HepG2 (cell line): ENCODE measurements around the gene PCGF2. TPM values are rescaled to one million over a fixed set of nuclear protein-coding genes. Genes with fewer than 3 reads are reported as not detected.

Experiments used
- ATAC-seq: fragments of 200-7000 bp; cut with Tn5 transposase; 3 replicates; pipeline ENCODE4 v1.9.1; 2020; ENCODE audit warnings: mild to moderate bottlenecking, moderate library complexity
- BruUV-seq: library from RNA; stranded (reverse); fragments of 400-500 nt; replicated peaks from 2 replicates; lab custom pipeline; 2021; lab: Mats Ljungman, UMichigan
- CTCF ChIA-PET: fragments of 300-600 bp; formaldehyde crosslinking; extraction: SDS; loops from one replicate; lab custom pipeline; 2021; ENCODE audit warnings: low total read pairs, inconsistent platforms, low intra/inter-chr PET ratio; lab: Yijun Ruan, JAX
- POLR2A ChIA-PET: fragments of 350-600 bp; sonication (Branson Sonifier 250); formaldehyde crosslinking; loops from one replicate; lab custom pipeline; 2020; ENCODE audit warnings: antibody characterized with exemption, inconsistent platforms; lab: Yijun Ruan, JAX
- DNase-seq: peaks from one replicate; pipeline ENCODE4 v3.0.0-alpha.2; 2015; ENCODE audit warnings: low spot score
- FAIRE-seq: peaks from 3 replicates; lab custom pipeline; 2011; peaks lifted over from hg19 to GRCh38; lab: Jason Lieb, UNC
- H2AFZ ChIP-seq: one replicate; pipeline ENCODE4 v1.6.1; 2011; ENCODE audit warnings: low read length, inconsistent platforms
- H3K27ac ChIP-seq: fragments of 300-600 bp; 3 replicates; pipeline ENCODE4 v1.8.0; 2011; ENCODE audit warnings: mixed run types, mild to moderate bottlenecking, mixed read lengths, low read length, inconsistent platforms; ENCODE audit not compliant: insufficient read depth; ENCODE audit errors: extremely low read length
- H3K27me3 ChIP-seq, 2 experiments: fragments of 200-600 bp in 1 of 2; 2 replicates in 1 of 2; 3 replicates in 1 of 2; pipeline versions ENCODE4 v1.6.0 to v1.8.0; 2011; ENCODE audit warnings: low read length in 2 of 2, mild to moderate bottlenecking in 2 of 2, moderate library complexity in 2 of 2, inconsistent platforms in 1 of 2; ENCODE audit not compliant: insufficient read depth in 2 of 2, control insufficient read depth in 1 of 2
- H3K36me3 ChIP-seq, 2 experiments: fragments of 200-600 bp in 1 of 2; replicated peaks in 1 of 2; 2 replicates in 1 of 2; 3 replicates in 1 of 2; pipeline versions ENCODE4 v1.5.1 to v1.8.0; 2011; ENCODE audit warnings: low read length in 2 of 2, inconsistent platforms in 1 of 2; ENCODE audit not compliant: insufficient read depth in 2 of 2, control insufficient read depth in 1 of 2
- H3K4me1 ChIP-seq: 2 replicates; pipeline ENCODE4 v1.5.1; 2012; ENCODE audit warnings: low read length, inconsistent platforms; ENCODE audit not compliant: insufficient read depth
- H3K4me2 ChIP-seq: 2 replicates; pipeline ENCODE4 v1.6.0; 2011; ENCODE audit warnings: low read depth, low read length, inconsistent platforms
- H3K4me3 ChIP-seq, 3 experiments: fragments of 200-600 bp in 1 of 3; sonication (generic), shearing (Covaris generic) in 1 of 3; replicated peaks in 1 of 3; 2 replicates each; pipeline ENCODE4 v1.5.1; 2011 to 2016; ENCODE audit warnings: low read length in 3 of 3, inconsistent platforms in 2 of 3, low read depth in 2 of 3, mild to moderate bottlenecking in 2 of 3, control low read depth in 1 of 3, mixed read lengths in 1 of 3; ENCODE audit not compliant: insufficient read depth in 1 of 3
- H3K79me2 ChIP-seq: one replicate; pipeline ENCODE4 v1.6.1; 2011; ENCODE audit warnings: low read length, inconsistent platforms; ENCODE audit not compliant: insufficient read depth
- H3K9ac ChIP-seq: 2 replicates; pipeline ENCODE4 v1.6.0; 2011; ENCODE audit warnings: mild to moderate bottlenecking, low read depth, low read length, inconsistent platforms; ENCODE audit not compliant: insufficient read depth
- H3K9me3 ChIP-seq: 2 replicates; pipeline ENCODE4 v1.5.1; 2012; ENCODE audit warnings: mild to moderate bottlenecking, low read length
- H4K20me1 ChIP-seq: 2 replicates; pipeline ENCODE4 v1.6.0; 2011; ENCODE audit warnings: inconsistent platforms, mild to moderate bottlenecking, low read length, moderate library complexity; ENCODE audit not compliant: insufficient read depth
- JUN ChIP-seq: sonication (generic); formaldehyde crosslinking; IDR thresholded peaks from 2 replicates; pipeline ENCODE4 v1.4.0; 2020; ENCODE audit warnings: mild to moderate bottlenecking, missing genetic modification reagents
- KMT2A ChIP-seq: sonication (generic); formaldehyde crosslinking; IDR thresholded peaks from 2 replicates; pipeline ENCODE4 v1.4.0; 2020; ENCODE audit warnings: missing genetic modification reagents
- RAD51 ChIP-seq: fragments of 450-650 bp; IDR thresholded peaks from 2 replicates; pipeline ENCODE4 v1.6.1; 2016; ENCODE audit warnings: borderline replicate concordance
- RCOR2 ChIP-seq: IDR thresholded peaks from 2 replicates; pipeline ENCODE4 v1.6.1; 2016; ENCODE audit warnings: missing biosample characterization, missing genetic modification reagents
- ZBTB3 ChIP-seq: sonication (generic); formaldehyde crosslinking; IDR thresholded peaks from 2 replicates; pipeline ENCODE4 v1.4.0; 2020; ENCODE audit warnings: low read depth, mild to moderate bottlenecking, moderate library complexity, missing genetic modification reagents, borderline replicate concordance
- ZEB1 ChIP-seq: IDR thresholded peaks from 2 replicates; pipeline ENCODE4 v1.6.1; 2012; ENCODE audit warnings: mild to moderate bottlenecking, low read depth, inconsistent platforms; ENCODE audit not compliant: insufficient replicate concordance
- ZIK1 ChIP-seq: sonication (generic); formaldehyde crosslinking; IDR thresholded peaks from 2 replicates; pipeline ENCODE4 v1.5.0; 2020; ENCODE audit warnings: mild to moderate bottlenecking, low read depth, missing genetic modification reagents, borderline replicate concordance
- ZNF256 ChIP-seq: sonication (generic); formaldehyde crosslinking; conservative IDR thresholded peaks from 2 replicates; pipeline ENCODE4 v1.4.0; 2020; ENCODE audit warnings: missing genetic modification reagents
- ZNF512 ChIP-seq: sonication (generic); formaldehyde crosslinking; IDR thresholded peaks from 2 replicates; pipeline ENCODE4 v1.4.0; 2020; ENCODE audit warnings: mild to moderate bottlenecking, missing genetic modification reagents
- ZSCAN21 ChIP-seq: sonication (generic); formaldehyde crosslinking; IDR thresholded peaks from 2 replicates; pipeline ENCODE4 v1.8.0; 2022; ENCODE audit warnings: mild to moderate bottlenecking, missing genetic modification reagents, moderate library complexity, borderline replicate concordance
- WGBS: methylation state at CpG from one replicate; pipeline ENCODE4 v1.1.6; 2017; ENCODE audit warnings: low lambda C conversion rate; 5-methylcytosine and 5-hydroxymethylcytosine counted together
- in situ Hi-C: cut with HindIII; loops from 2 replicates; pipeline ENCODE4 v1.10.0; 2017; ENCODE audit warnings: low pct_unique_long_range_greater_than_20kb; ENCODE audit not compliant: extremely low pct_ligation_motif_present
- intact Hi-C: fragments of 100-400 bp; cut with micrococcal nuclease; formaldehyde crosslinking; loops from one replicate; pipeline ENCODE4 v1.10.0; 2022; ENCODE audit not compliant: unreplicated experiment
- polyA plus RNA-seq, 8 experiments: library from polyadenylated mRNA; depleted of rRNA in 3 of 8; stranded (reverse) in 7 of 8; unstranded in 1 of 8; fragments of >200 nt; fragmentation: Illumina TruSeq in 4 of 8; extraction: Trizol in 4 of 8; gene quantifications; 2 replicates each; pipeline versions ENCODE4 v1.2.1 to v1.2.3, GENCODE V29; 2011 to 2016; ENCODE audit warnings: low read depth in 4 of 8, missing spikeins in 1 of 8, mixed read lengths in 1 of 8; ENCODE audit not compliant: insufficient read depth in 1 of 8
- total RNA-seq, 5 experiments: library from RNA; depleted of rRNA; stranded (reverse); fragments of >200 nt; fragmentation: Illumina TruSeq; extraction: Trizol; gene quantifications; 2 replicates each; pipeline ENCODE4 v1.2.3, GENCODE V29; 2016; ENCODE audit warnings: low read depth in 1 of 5
- TF ChIP-seq, protein P1 (sequence below): sonication (generic); formaldehyde crosslinking; conservative IDR thresholded peaks from 2 replicates; pipeline ENCODE4 v1.8.0; 2022; ENCODE audit warnings: missing genetic modification reagents
- TF ChIP-seq, protein P2 (sequence below): IDR thresholded peaks from 2 replicates; pipeline ENCODE4 v1.6.1; 2016; ENCODE audit warnings: control low read depth
- TF ChIP-seq, protein P3 (sequence below): sonication (generic); formaldehyde crosslinking; IDR thresholded peaks from 2 replicates; pipeline ENCODE4 v1.8.0; 2022; ENCODE audit warnings: mild to moderate bottlenecking, missing genetic modification reagents; ENCODE audit not compliant: insufficient replicate concordance

The PCGF2 gene
- total and polyA plus RNA-seq, 2 of the 13 experiments (the other 11 are each of a cell fraction or from before 2014, with no cell fraction given): 11.6 to 29.4 TPM

- TF ChIP-seq, protein P1, sequence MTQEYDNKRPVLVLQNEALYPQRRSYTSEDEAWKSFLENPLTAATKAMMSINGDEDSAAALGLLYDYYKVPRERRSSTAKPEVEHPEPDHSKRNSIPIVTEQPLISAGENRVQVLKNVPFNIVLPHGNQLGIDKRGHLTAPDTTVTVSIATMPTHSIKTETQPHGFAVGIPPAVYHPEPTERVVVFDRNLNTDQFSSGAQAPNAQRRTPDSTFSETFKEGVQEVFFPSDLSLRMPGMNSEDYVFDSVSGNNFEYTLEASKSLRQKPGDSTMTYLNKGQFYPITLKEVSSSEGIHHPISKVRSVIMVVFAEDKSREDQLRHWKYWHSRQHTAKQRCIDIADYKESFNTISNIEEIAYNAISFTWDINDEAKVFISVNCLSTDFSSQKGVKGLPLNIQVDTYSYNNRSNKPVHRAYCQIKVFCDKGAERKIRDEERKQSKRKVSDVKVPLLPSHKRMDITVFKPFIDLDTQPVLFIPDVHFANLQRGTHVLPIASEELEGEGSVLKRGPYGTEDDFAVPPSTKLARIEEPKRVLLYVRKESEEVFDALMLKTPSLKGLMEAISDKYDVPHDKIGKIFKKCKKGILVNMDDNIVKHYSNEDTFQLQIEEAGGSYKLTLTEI (CRISPR knock-in tag): no peak
- TF ChIP-seq KMT2A (0 out of 2 replicates have a peak, but pooled peaks have one; percentile 33), ZBTB3 (CRISPR knock-in tag) (no peak), RCOR2 (CRISPR knock-in tag) (peak; percentile 52; the same call in 1 of the 2 replicates)
Observed at GRCh38 chr17:38691154-38691553, 57.0 kb downstream of the PCGF2 start (continued).

- Histone ChIP-seq H3K27ac (no peak overlapping the region), H3K4me3 (no peak overlapping the region), H3K4me2 (no peak overlapping the region), H3K79me2 (no peaks in the 10 kb centered on the region), H4K20me1 (no peaks in the 10 kb centered on the region), H3K4me1 (peaks cover 52% of the 10 kb centered on the region), H3K36me3 (no peaks in the 10 kb centered on the region), H3K27me3 (peaks cover 2 to 10% of the 10 kb centered on the region in 2 experiments), H3K9me3 (no peaks in the 10 kb centered on the region), H3K9ac (no peak overlapping the region), H2AFZ (no peak overlapping the region)
- no peak for DNase-seq
- BruUV-seq: no TSS peak
- ATAC-seq: no peak
- in situ Hi-C loops: no loop called here
- CTCF ChIA-PET: no interaction called here
- POLR2A ChIA-PET: interaction anchor here (1.0 to 7.3 kb wide), 8 partner anchors 13 to 163 kb away, joined by 3 to 106 read pairs (median 4); partner anchors contain the start of genes EPOP, MLLT6 and RPL23
- FAIRE-seq: no peak
- 62% methylated on average over 4 of the region's 4 CpGs for WGBS
- intact Hi-C loops: loop anchor here (2.0 kb wide), 1 partner anchor 14 kb away; no protein-coding TSS in a partner anchor
- no peak for TF ChIP-seq ZNF512 (CRISPR knock-in tag)
- TF ChIP-seq, protein P2, sequence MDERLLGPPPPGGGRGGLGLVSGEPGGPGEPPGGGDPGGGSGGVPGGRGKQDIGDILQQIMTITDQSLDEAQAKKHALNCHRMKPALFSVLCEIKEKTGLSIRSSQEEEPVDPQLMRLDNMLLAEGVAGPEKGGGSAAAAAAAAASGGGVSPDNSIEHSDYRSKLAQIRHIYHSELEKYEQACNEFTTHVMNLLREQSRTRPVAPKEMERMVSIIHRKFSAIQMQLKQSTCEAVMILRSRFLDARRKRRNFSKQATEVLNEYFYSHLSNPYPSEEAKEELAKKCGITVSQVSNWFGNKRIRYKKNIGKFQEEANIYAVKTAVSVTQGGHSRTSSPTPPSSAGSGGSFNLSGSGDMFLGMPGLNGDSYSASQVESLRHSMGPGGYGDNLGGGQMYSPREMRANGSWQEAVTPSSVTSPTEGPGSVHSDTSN (CRISPR knock-in tag): no peak
- no peak for TF ChIP-seq ZSCAN21 (CRISPR knock-in tag)
- TF ChIP-seq JUN: no peak
- TF ChIP-seq, protein P3, sequence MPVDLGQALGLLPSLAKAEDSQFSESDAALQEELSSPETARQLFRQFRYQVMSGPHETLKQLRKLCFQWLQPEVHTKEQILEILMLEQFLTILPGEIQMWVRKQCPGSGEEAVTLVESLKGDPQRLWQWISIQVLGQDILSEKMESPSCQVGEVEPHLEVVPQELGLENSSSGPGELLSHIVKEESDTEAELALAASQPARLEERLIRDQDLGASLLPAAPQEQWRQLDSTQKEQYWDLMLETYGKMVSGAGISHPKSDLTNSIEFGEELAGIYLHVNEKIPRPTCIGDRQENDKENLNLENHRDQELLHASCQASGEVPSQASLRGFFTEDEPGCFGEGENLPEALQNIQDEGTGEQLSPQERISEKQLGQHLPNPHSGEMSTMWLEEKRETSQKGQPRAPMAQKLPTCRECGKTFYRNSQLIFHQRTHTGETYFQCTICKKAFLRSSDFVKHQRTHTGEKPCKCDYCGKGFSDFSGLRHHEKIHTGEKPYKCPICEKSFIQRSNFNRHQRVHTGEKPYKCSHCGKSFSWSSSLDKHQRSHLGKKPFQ (CRISPR knock-in tag): no peak
- TF ChIP-seq ZNF256 (CRISPR knock-in tag): no peak
- no peak for TF ChIP-seq RAD51
- no peak for TF ChIP-seq ZIK1 (CRISPR knock-in tag)
- no peak for TF ChIP-seq ZEB1
Observed at GRCh38 chr17:38690386-38690785, 57.8 kb downstream of the PCGF2 start.
